ENCODE measurements around the gene PRKCB.

GRCh38 chr16:24091125-24091524 is 255.3 kb downstream of the PRKCB start:
- TF ChIP-seq EZH2 (IDR thresholded peaks at IDR 0.05) (no peak), CTCF (IDR thresholded peaks at IDR 0.05 in 2 of 3, conservative IDR thresholded peaks at IDR 0.05 in 1 of 3; ENCODE audit: borderline replicate concordance in 1 of 3, insufficient read depth in 1 of 3, low read depth in 2 of 3, low read length in 2 of 3) (no peak), POLR2A (IDR thresholded peaks at IDR 0.05; ENCODE audit: borderline replicate concordance, extremely low read depth, insufficient read depth, insufficient read length) (no peak), TCF7L2 (IDR thresholded peaks at IDR 0.05; ENCODE audit: borderline replicate concordance, extremely low read depth, insufficient read depth, insufficient read length) (no peak), ATF3 (IDR thresholded peaks at IDR 0.05) (no peak), REST (IDR thresholded peaks at IDR 0.05; ENCODE audit: low read depth) (no peak), MAX (IDR thresholded peaks at IDR 0.05) (no peak), SP1 (IDR thresholded peaks at IDR 0.05; ENCODE audit: low read depth) (no peak), RAD21 (IDR thresholded peaks at IDR 0.05; ENCODE audit: low read depth) (no peak)

Data from HCT116 (cell line).